ENCODE data around the gene EPSTI1. TPM values are rescaled to one million over a fixed set of nuclear protein-coding genes. Genes with fewer than 3 reads are reported as not detected.

Gene EPSTI1
- total and polyA plus RNA-seq, 3 experiments from 2014 or later: 4.5 to 17.3 (median 4.9) TPM

- Histone ChIP-seq H3K9me3 (ENCODE audit: low read length) (no peaks in the 10 kb centered on the region), H3K4me1 (ENCODE audit: insufficient read depth, low read length) (no peaks in the 10 kb centered on the region), H3K36me3 (ENCODE audit: insufficient read depth, low read length) (no peaks in the 10 kb centered on the region), H3K27ac (ENCODE audit: low read depth, low read length) (no peak overlapping the region), H3K4me3 (ENCODE audit: low read length) (no peak overlapping the region), H3K27me3 (ENCODE audit: insufficient read depth, low read length, poor library complexity, severe bottlenecking) (no peaks in the 10 kb centered on the region)
- no peak for DNase-seq
- Mint-ChIP-seq H3K9me3 (no peaks in the 10 kb centered on the region), H3K4me3 (no peak overlapping the region), H3K4me1 (no peaks in the 10 kb centered on the region), H3K27me3 (peaks cover 4 to 14% of the 10 kb centered on the region in 2 donors), H3K36me3 (no peaks in the 10 kb centered on the region), H3K27ac (peak overlapping the region in 1 of 8 donors; percentile 21)
- ChIA-PET POLR2A (no interaction called here), CTCF (no interaction called here)
These were observed 142.8 kb downstream of the EPSTI1 start for GRCh38 chr13:42849200-42849599.

GRCh38 chr13:42847891-42848663 is 144.0 kb downstream of the EPSTI1 start:
- no peak overlapping the region for H3K27ac Mint-ChIP-seq
- DNase-seq: no peak
- no peak overlapping the region for H3K27ac ChIP-seq (ENCODE audit: low read depth, low read length)
- H3K4me3 Mint-ChIP-seq: no peak overlapping the region
- CTCF ChIA-PET: no interaction called here
- H3K9me3 Mint-ChIP-seq: no peaks in the 10 kb centered on the region
- H3K27me3 Mint-ChIP-seq: peaks cover 4 to 12% of the 10 kb centered on the region in 2 donors
- POLR2A ChIA-PET: no interaction called here
- H3K36me3 ChIP-seq (ENCODE audit: insufficient read depth, low read length): no peaks in the 10 kb centered on the region
- H3K9me3 ChIP-seq (ENCODE audit: low read length): no peaks in the 10 kb centered on the region
- no peak overlapping the region for H3K4me3 ChIP-seq (ENCODE audit: low read length)
- H3K4me1 Mint-ChIP-seq: no peaks in the 10 kb centered on the region
- H3K4me1 ChIP-seq (ENCODE audit: insufficient read depth, low read length): no peaks in the 10 kb centered on the region
- H3K27me3 ChIP-seq (ENCODE audit: insufficient read depth, low read length, poor library complexity, severe bottlenecking): no peaks in the 10 kb centered on the region
- H3K36me3 Mint-ChIP-seq: no peaks in the 10 kb centered on the region

- H3K27ac ChIP-seq (ENCODE audit: low read depth, low read length): no peak overlapping the region
- ChIA-PET CTCF (no interaction called here), POLR2A (no interaction called here)
- no peaks in the 10 kb centered on the region for H3K27me3 ChIP-seq (ENCODE audit: insufficient read depth, low read length, poor library complexity, severe bottlenecking)
- H3K4me3 Mint-ChIP-seq: no peak overlapping the region
- DNase-seq: no peak
- H3K9me3 ChIP-seq (ENCODE audit: low read length): no peaks in the 10 kb centered on the region
- H3K4me1 ChIP-seq (ENCODE audit: insufficient read depth, low read length): no peaks in the 10 kb centered on the region
- no peak overlapping the region for H3K4me3 ChIP-seq (ENCODE audit: low read length)
- peaks cover 0 to 20% of the 10 kb centered on the region in 2 donors for H3K27me3 Mint-ChIP-seq
- no peaks in the 10 kb centered on the region for H3K9me3 Mint-ChIP-seq
- H3K36me3 ChIP-seq (ENCODE audit: insufficient read depth, low read length): no peaks in the 10 kb centered on the region
- no peaks in the 10 kb centered on the region for H3K36me3 Mint-ChIP-seq
- H3K4me1 Mint-ChIP-seq: no peaks in the 10 kb centered on the region
- H3K27ac Mint-ChIP-seq: no peak overlapping the region
These were observed 154.9 kb downstream of the EPSTI1 start for GRCh38 chr13:42836930-42837690.

Other genes with a start within 250 kb of the EPSTI1 start
- gene FAM216B, start 210.7 kb downstream of the EPSTI1 start, total RNA-seq: not detected
- gene FAM216B, start 210.7 kb downstream of the EPSTI1 start, polyA plus RNA-seq: not detected
- 10 to 100 TPM; 13.2 to 13.6 TPM for gene DNAJC15, start 31.3 kb upstream of the EPSTI1 start, total RNA-seq
- 13.7 TPM for gene DNAJC15, start 31.3 kb upstream of the EPSTI1 start, polyA plus RNA-seq